HG02623 (cell line): ENCODE data around the gene NLRP13.
"Not testable (repeated sequence)": the region's sequence is repeated elsewhere in the genome, so short reads cannot be mapped to it uniquely, and the experiment has no call there.

Source experiments
- ATAC-seq: cut with Tn5 transposase; IDR thresholded peaks from one replicate; pipeline ENCODE4 v1.9.1; 2021; ENCODE audit warnings: moderate library complexity; ENCODE audit not compliant: unreplicated experiment

Gene NLRP13, protein sequence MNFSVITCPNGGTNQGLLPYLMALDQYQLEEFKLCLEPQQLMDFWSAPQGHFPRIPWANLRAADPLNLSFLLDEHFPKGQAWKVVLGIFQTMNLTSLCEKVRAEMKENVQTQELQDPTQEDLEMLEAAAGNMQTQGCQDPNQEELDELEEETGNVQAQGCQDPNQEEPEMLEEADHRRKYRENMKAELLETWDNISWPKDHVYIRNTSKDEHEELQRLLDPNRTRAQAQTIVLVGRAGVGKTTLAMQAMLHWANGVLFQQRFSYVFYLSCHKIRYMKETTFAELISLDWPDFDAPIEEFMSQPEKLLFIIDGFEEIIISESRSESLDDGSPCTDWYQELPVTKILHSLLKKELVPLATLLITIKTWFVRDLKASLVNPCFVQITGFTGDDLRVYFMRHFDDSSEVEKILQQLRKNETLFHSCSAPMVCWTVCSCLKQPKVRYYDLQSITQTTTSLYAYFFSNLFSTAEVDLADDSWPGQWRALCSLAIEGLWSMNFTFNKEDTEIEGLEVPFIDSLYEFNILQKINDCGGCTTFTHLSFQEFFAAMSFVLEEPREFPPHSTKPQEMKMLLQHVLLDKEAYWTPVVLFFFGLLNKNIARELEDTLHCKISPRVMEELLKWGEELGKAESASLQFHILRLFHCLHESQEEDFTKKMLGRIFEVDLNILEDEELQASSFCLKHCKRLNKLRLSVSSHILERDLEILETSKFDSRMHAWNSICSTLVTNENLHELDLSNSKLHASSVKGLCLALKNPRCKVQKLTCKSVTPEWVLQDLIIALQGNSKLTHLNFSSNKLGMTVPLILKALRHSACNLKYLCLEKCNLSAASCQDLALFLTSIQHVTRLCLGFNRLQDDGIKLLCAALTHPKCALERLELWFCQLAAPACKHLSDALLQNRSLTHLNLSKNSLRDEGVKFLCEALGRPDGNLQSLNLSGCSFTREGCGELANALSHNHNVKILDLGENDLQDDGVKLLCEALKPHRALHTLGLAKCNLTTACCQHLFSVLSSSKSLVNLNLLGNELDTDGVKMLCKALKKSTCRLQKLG

GRCh38 chr19:55931936-55932386 is at the start of gene NLRP13:
TSS of gene NLRP13 (minus strand) at chr19:55932336. CDS start at chr19:55932311, 25 bp downstream.
- ATAC-seq = no peak

DNA sequence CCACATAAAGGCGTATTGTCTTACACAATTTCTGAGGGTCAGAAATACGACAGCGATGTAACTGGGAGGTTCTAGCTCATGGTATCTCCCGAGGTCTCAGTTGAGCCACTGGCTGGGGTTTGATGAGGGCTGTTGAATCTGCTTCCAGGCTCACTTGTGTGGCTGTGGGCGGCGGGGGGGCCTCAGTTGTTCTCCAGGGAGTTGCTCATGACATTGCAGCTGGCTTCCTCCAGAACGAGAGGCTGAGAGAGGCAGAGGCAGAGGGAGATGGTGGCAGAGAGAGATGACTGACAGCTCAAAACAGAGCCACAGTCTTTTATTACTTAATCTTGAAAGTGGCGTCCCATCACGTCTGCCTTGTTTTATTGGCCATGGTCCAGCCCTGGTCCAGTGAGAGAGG is 48.3 kb upstream of the NLRP13 start:
- ATAC-seq = no peak

- no peak for ATAC-seq
Observed at GRCh38 chr19:55973982-55974381, 41.8 kb upstream of the NLRP13 start.

DNA sequence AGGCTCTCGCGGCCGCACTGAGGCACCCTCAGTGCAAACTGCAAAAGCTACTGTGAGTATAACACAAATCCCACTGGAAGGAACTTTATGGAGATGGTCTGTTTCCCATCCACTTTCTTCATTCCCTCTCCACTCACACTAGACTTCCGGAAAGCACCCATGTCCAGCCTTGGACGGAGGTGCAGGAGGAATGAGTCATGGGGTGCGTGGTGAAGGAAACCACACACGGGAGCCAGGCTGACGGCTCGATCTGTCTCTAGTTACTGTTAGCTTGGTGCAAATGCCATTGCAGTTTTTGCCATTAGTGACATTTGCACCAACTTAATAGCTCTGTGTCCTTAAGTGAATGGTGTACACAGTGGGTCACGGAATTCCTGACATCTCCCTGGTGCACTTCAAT is 30.1 kb upstream of the NLRP13 start:
- ATAC-seq = no peak

DNA sequence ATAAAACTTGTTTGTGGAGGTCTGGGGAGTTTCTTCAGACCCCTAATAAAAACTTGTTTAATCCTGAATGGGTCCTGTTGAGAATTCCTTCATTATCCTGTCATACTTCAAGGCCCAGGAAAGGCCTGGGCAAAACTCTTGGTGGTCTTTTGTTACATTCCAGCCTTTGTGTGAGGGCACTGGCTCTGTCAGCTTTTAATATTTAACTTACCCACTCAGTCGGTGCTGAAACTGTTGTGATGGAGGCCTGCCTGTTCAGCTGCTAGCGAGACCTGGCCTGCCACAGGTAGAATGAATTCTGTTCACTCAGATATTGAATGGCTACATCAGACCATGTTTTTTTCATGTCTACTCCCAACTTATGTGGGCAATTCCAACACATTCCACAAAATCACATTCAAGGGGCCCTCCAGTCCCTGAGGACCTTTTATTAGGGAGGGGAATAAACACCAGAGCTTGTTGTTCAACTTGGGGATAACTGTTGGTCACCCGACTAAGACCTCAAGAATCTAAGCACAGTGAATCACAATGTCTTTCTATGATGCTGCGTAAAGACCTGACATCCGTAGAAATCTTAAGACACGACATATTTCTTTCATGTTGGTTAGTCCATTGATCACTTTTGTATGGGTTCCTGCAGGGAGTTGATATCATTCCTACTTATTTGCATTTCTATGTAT is 28.0 kb upstream of the NLRP13 start:
- no peak for ATAC-seq

- ATAC-seq = no peak
Observed at GRCh38 chr19:55958356-55958755, 26.2 kb upstream of the NLRP13 start.

DNA sequence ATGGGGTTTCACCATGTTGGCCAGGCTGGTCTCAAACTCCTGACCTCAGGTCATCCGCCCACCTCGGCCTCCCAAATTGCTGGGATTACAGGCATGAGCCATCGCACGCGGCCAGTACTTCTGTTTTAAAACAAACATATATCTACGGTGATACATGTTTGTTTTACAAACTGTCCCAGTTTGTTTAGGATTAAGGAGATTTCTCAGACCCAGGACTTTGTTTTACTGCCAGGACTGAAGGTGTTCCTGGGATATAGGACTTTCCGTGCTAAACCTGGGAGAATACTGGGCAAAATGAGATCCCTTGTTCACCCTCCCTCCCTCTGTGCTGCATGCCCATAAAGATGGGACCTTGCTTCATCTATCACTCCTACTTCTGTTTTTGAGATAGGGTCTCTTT is 24.3 kb upstream of the NLRP13 start:
- ATAC-seq = no peak

GRCh38 chr19:55950566-55950965 is 18.4 kb upstream of the NLRP13 start:
- ATAC-seq = not testable (repeated sequence)

- ATAC-seq = no peak
Observed at GRCh38 chr19:55947532-55947931, 15.4 kb upstream of the NLRP13 start, which contains the start of gene NLRP8. TSS of gene NLRP8 (plus strand) at chr19:55947832.

DNA sequence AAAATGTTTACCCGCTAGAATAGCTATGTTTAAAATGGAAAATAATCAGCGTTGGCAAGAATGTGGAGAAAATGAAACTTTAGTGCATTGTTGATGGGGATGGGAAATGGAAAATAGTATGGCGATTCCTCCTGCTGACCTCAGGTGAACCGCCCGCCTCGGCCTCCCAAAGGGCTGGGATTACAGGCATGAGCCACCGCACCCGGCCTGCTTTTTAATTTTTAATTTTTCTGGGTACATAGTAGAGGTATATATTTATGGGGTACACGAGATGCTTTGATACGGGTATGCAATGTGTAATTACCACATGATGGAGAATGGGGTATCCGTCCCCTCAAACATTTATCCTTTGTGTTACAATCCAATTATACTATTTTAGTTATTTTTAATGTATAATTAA is 8.2 kb upstream of the NLRP13 start:
- no peak for ATAC-seq

DNA sequence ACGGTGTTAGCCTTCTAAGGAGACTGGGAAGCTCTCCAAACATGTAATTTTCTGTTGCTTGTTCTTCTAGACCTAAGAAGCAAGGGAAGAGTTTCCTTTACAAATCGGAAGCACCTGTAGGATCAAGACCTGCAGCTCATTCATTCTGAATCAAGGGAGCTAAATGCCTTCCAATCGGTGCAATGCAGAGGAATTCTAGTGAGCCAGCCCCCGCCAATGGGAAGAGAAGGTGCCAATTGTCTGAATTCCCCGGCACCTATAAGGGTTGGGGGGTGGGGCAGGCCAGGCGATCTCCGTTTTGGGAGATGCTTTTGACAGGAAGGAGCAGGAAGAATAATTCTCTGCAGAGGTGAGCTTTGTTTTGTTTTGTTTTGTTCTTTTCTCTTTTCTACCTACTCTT is 7.1 kb upstream of the NLRP13 start:
- ATAC-seq = no peak

DNA sequence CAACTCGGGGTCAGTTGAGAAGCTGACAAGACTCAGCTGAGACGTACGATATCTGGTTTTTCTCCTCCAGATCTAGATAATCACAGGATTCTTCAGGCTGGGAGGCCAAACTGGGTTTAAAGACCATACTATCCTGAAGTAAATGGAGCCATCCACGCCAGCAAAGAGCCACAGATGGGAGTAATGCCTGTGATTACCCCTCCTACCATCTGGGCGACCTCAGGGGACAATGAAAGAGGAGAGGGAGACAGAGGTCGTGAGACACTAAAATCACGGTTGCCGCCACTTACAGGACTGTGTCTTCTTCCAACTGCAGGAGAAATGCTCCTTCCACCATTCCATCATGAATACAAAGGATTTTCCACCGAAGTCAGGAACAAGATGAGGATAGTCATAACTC is 3.1 kb upstream of the NLRP13 start:
- ATAC-seq = no peak

- ATAC-seq = no peak
Observed at GRCh38 chr19:55930996-55931515, 1.1 kb downstream of the NLRP13 start.

DNA sequence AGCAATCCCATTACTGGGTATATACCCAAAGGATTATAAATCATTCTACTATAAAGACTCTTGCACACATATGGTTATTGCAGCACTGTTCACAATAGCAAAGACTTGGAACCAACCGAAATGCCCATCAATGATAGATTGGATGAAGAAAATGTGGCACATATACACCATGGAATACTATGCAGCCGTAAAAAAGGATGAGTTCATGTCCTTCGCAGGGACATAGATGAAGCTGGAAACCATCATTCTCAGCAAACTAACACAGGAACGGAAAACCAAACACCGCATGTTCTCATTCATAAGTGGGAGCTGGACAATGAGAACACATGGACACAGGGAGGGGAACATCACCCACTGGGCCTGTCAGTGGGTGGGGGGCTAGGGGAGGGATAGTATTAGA is 2.9 kb downstream of the NLRP13 start:
- not testable (repeated sequence) for ATAC-seq

GRCh38 chr19:55927991-55928390 is 4.1 kb downstream of the NLRP13 start:
- ATAC-seq = no peak

GRCh38 chr19:55923556-55923955 is 8.6 kb downstream of the NLRP13 start:
- no peak for ATAC-seq

GRCh38 chr19:55913643-55914268 is 18.4 kb downstream of the NLRP13 start:
- no peak for ATAC-seq

- ATAC-seq = no peak
Observed at GRCh38 chr19:55912916-55913315, 19.2 kb downstream of the NLRP13 start.

- ATAC-seq = no peak
Observed at GRCh38 chr19:55909801-55910200, 22.3 kb downstream of the NLRP13 start.

GRCh38 chr19:55907746-55908145 is 24.4 kb downstream of the NLRP13 start:
- no peak for ATAC-seq
